GM18868 (cell line): Measurements from ENCODE around the gene TSPO.

Source experiments
- ATAC-seq: cut with Tn5 transposase; IDR thresholded peaks from one replicate; pipeline ENCODE4 v1.9.1; 2021; ENCODE audit warnings: mild to moderate bottlenecking, moderate library complexity; ENCODE audit not compliant: unreplicated experiment

TSPO gene

GRCh38 chr22:43157874-43158546 lies 6.7 kb downstream of the TSPO start:
- ATAC-seq = no peak

GRCh38 chr22:43158778-43159483 lies 7.6 kb downstream of the TSPO start:
- no peak for ATAC-seq

GRCh38 chr22:43159484-43160178 lies 8.3 kb downstream of the TSPO start:
- no peak for ATAC-seq

GRCh38 chr22:43160497-43161126 lies 9.3 kb downstream of the TSPO start:
- ATAC-seq = no peak

DNA sequence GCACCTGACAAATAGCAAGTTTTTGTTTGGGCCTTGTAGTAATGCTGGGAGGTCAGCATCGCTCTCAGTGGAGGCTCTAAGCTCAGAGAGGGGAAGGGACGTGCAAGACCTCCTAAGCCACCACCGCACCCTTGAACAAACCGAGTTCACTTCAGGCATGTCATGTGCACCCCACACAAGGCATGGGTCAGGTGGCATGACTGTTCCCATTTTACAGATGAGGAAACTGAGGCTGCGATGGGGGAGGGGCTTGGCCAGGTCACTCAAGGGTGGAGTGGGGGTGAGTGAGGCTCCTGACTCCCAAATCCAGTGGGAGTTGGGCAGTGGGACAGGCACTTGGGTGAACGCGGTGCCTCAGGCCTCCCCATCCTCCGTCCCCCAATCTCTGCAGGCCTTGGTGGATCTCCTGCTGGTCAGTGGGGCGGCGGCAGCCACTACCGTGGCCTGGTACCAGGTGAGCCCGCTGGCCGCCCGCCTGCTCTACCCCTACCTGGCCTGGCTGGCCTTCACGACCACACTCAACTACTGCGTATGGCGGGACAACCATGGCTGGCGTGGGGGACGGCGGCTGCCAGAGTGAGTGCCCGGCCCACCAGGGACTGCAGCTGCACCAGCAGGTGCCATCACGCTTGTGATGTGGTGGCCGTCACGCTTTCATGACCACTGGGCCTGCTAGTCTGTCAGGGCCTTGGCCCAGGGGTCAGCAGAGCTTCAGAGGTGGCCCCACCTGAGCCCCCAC lies 11.2 kb downstream of the TSPO start:
- no peak for ATAC-seq

DNA sequence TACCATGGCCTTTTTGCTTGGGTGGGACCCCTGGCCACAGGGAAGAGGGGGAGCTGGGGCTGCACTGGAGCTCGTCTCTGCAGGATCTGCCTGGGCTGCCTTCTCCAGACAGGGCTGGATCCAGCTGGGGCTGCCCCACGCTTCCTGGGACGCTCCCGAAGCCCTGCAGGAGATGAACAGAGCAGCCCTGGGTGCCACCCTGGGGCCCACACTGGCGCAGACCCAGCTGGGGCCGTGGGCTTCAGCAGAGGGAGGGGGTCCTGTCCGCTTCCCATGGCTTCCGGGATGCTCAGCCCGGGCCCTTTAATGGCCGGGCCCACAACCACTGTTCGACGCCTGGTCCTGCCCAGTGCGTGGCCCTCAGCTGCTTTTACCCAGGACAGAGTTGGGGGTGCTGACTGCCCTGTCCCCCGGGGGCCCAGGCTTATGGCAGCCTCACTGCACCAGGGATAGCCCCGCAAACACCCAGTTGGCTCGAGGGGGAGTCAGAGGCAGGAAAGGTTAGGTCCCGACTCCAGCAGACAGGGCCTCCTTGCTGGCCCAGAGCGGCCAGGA lies 12.0 kb downstream of the TSPO start:
- no peak for ATAC-seq

GRCh38 chr22:43164636-43165035 lies 13.3 kb downstream of the TSPO start:
- no peak for ATAC-seq

DNA sequence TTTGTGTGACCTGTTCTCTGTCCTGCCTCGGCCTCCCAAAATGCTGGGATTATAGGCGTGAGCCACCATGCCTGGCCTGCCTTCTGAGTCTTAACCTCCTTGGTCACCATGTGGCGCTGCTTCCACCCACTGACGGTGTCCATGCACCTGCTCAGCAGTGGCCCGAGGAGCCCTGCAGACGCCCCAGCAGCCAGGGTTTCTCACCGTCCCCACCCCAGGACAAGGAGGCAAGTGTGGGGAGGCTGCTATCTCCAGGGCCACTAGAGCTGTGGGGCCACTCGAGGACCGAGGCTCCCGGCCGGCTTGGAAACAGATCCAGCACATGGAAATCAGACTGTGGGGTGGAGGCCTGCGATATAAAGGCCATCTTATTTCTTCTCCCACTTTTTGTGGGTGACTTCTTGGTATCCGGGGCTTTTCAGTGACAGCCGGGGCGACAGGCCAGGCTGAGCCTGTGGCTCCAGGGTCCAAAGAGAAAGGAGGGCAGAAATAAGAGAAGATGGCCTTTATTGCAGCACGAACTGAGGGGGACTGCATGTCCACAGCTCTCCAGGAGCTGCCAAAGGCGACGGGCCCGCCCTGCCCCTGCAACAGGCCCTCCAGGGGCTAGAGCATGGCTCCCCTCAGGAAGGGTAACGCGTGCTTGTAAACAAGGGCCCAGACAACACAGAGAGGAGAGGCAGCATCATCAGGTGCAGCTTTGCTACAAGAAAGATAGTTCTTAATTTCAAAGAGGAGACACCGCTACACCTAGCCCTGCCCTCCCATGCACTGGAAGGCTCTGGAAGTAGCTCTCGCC lies 15.0 kb downstream of the TSPO start:
- ATAC-seq = no peak

- no peak for ATAC-seq
These were observed 15.7 kb downstream of the TSPO start for GRCh38 chr22:43167001-43167589.

- ATAC-seq = no peak
These were observed 17.3 kb downstream of the TSPO start for GRCh38 chr22:43168471-43169309.

DNA sequence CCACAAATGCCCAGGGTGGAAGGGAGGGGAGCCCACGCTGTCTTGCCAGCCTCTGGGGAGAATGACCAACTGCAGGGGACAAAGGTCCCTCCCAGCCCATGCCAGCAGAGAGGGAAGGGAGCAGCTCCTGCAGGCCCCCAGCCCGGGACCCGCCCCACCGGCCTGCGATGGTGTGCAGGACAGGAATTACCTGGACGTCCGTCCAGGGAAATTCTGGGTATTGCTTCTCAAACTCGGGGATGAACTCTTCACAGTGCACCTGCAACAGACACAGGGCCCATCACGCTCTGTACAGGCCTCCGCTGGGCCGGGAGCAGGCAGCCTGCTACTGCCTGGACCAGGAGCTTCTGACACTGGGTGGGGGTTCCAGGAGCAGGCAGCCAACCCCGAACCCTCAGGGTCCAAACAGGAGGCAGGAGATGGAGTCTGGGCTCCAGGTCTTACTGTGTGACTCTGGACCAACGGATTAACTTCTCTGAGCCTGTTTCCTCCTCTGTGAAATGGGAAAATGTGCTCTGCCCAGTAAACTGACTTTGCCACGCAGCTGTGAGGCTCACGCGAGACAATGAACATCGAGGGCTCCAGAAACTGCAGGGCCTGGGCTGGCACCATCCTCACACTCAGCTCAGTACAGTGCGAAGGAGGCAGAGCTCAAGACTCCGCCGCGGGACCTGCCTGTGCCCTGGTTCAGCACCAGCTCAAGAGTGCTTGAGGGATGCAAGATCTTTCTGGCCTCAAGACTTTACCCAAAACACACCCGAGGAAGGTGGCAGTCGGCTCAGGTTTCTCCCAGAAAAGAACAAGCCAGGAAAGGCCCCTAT lies 18.2 kb downstream of the TSPO start:
- ATAC-seq = no peak

- no peak for ATAC-seq
These were observed 18.7 kb downstream of the TSPO start for GRCh38 chr22:43170131-43170480.

- ATAC-seq = no peak
These were observed 19.7 kb downstream of the TSPO start for GRCh38 chr22:43171019-43171491.

GRCh38 chr22:43171607-43172006 lies 20.2 kb downstream of the TSPO start:
- no peak for ATAC-seq

GRCh38 chr22:43172191-43172590 lies 20.8 kb downstream of the TSPO start:
- no peak for ATAC-seq

- no peak for ATAC-seq
These were observed 22.2 kb downstream of the TSPO start for GRCh38 chr22:43173566-43173965.

DNA sequence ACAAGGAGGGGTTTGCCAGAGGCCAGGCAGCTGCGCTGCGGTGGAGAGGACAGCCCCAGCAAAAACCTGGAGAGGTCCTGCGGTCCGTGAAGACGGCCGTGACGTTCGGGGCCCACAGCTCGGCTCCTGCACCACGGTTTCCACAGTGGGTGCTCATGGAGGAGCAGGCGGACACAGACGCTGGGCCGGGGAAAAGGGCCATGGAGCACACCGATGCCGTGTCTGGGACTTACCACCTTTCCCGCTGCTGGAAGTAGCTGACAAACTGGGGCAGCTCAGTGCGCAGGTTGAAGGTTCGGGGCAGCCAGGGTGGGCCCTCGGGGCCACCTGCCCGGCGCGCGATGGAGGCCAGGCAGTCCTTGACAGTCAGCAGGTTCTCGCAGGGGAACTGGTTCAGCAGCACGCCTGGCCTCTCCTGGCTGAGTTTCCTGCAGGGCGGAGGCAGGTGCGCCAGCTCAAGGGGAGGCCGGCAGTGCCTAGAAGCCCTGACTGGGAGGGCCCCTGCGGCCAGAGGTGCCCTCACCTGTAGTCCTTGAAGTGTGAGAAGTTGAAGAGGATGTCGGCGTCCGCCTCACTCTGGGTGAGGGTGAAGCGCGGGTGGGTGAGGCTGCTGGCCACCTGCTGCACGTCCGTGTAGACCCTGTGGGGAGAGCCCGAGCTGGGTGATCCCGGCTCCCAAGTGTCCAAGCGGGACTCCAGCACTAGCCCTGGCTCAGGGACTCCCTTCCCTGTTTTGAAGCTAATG lies 22.8 kb downstream of the TSPO start:
- ATAC-seq = no peak
